ENCODE measurements around the gene GPR22.
A peak's percentile ranks its signal among the peaks of the same experiment; 100 is the strongest.

The GPR22 gene

GRCh38 chr7:107441581-107442422 is 28.1 kb upstream of the GPR22 start:
- no peak overlapping the region for H3K4me3 ChIP-seq (ENCODE audit: control insufficient read depth, low read depth, low read length)
- DNase-seq (ENCODE audit: low read depth): peak; percentile 62

GRCh38 chr7:107442678-107443077 is 27.2 kb upstream of the GPR22 start:
- no peak for TF ChIP-seq CTCF (conservative IDR thresholded peaks at IDR 0.05; ENCODE audit: control insufficient read depth, insufficient read depth, low read depth, low read length)
- no peak for DNase-seq (ENCODE audit: low read depth)
- H3K4me3 ChIP-seq (ENCODE audit: control insufficient read depth, low read depth, low read length): no peak overlapping the region

More at GRCh38 chr7:107441581-107442422, 28.1 kb upstream of the GPR22 start:
- TF ChIP-seq CTCF (conservative IDR thresholded peaks at IDR 0.05; ENCODE audit: control insufficient read depth, insufficient read depth, low read depth, low read length): no peak

- TF ChIP-seq CTCF (conservative IDR thresholded peaks at IDR 0.05; ENCODE audit: control insufficient read depth, insufficient read depth, low read depth, low read length): no peak
- peak; percentile 87 for DNase-seq (ENCODE audit: low read depth)
- H3K4me3 ChIP-seq (ENCODE audit: control insufficient read depth, low read depth, low read length): no peak overlapping the region
Observed at GRCh38 chr7:107446531-107446930, 23.3 kb upstream of the GPR22 start.

GRCh38 chr7:107446988-107447387 is 22.9 kb upstream of the GPR22 start:
- TF ChIP-seq CTCF (conservative IDR thresholded peaks at IDR 0.05; ENCODE audit: control insufficient read depth, insufficient read depth, low read depth, low read length): no peak
- DNase-seq (ENCODE audit: low read depth): peak; percentile 52
- no peak overlapping the region for H3K4me3 ChIP-seq (ENCODE audit: control insufficient read depth, low read depth, low read length)

- DNase-seq (ENCODE audit: low read depth): peak; percentile 51
- H3K4me3 ChIP-seq (ENCODE audit: control insufficient read depth, low read depth, low read length): no peak overlapping the region
- no peak for TF ChIP-seq CTCF (conservative IDR thresholded peaks at IDR 0.05; ENCODE audit: control insufficient read depth, insufficient read depth, low read depth, low read length)
Observed at GRCh38 chr7:107450970-107451369, 18.9 kb upstream of the GPR22 start.

- no peak for DNase-seq (ENCODE audit: low read depth)
- H3K4me3 ChIP-seq (ENCODE audit: control insufficient read depth, low read depth, low read length): no peak overlapping the region
- TF ChIP-seq CTCF (conservative IDR thresholded peaks at IDR 0.05; ENCODE audit: control insufficient read depth, insufficient read depth, low read depth, low read length): no peak
Observed at GRCh38 chr7:107453388-107453787, 16.5 kb upstream of the GPR22 start.

Data from fibroblast of mammary gland (primary cell).